CD8-positive, alpha-beta memory T cell (primary cell): ENCODE results near the gene HPN. TPM values are rescaled to one million over a fixed set of nuclear protein-coding genes. Genes with fewer than 3 reads are reported as not detected.
A peak's percentile ranks its signal among the peaks of the same experiment; 100 is the strongest.

Experiments
- CTCF ChIA-PET: fragments of 350-600 bp; sonication (Branson Sonifier 250); formaldehyde crosslinking; loops from one replicate; lab custom pipeline; 2021; ENCODE audit warnings: antibody characterized with exemption; lab: Charles Lee
- POLR2A ChIA-PET: fragments of 350-600 bp; sonication (Branson Sonifier 250); formaldehyde crosslinking; loops from one replicate; lab custom pipeline; 2021; ENCODE audit warnings: antibody characterized with exemption; lab: Charles Lee
- DNase-seq, 5 donors: peaks; one replicate each; pipeline versions ENCODE4 v3.0.0 to v3.0.0-alpha.2; 2020 to 2022; ENCODE audit warnings: mixed read lengths in 1 of 5
- H3K27ac ChIP-seq: one replicate; pipeline ENCODE4 v1.7.0; 2013; ENCODE audit warnings: low read depth, mild to moderate bottlenecking, low read length, moderate library complexity
- H3K27me3 ChIP-seq: 2 replicates; pipeline ENCODE4 v1.7.0; 2013; ENCODE audit warnings: low read length, mild to moderate bottlenecking; ENCODE audit not compliant: insufficient read depth, poor library complexity, severe bottlenecking
- H3K36me3 ChIP-seq: 2 replicates; pipeline ENCODE4 v1.7.0; 2013; ENCODE audit warnings: mild to moderate bottlenecking, low read length, moderate library complexity; ENCODE audit not compliant: insufficient read depth
- H3K4me1 ChIP-seq: 2 replicates; pipeline ENCODE4 v1.7.0; 2013; ENCODE audit warnings: mild to moderate bottlenecking, low read length, moderate library complexity; ENCODE audit not compliant: insufficient read depth
- H3K4me3 ChIP-seq: 2 replicates; pipeline ENCODE4 v1.7.0; 2013; ENCODE audit warnings: mild to moderate bottlenecking, low read length
- H3K9me3 ChIP-seq: 2 replicates; pipeline ENCODE4 v1.7.0; 2013; ENCODE audit warnings: mild to moderate bottlenecking, low read length
- H3K27ac Mint-ChIP-seq, 8 donors: one replicate each; pipeline ENCODE4 v1.8.0; 2020 to 2021; ENCODE audit warnings: mixed read lengths in 8 of 8, mild to moderate bottlenecking in 6 of 8, inconsistent platforms in 3 of 8, moderate library complexity in 3 of 8
- H3K27me3 Mint-ChIP-seq, 2 donors: one replicate each; pipeline ENCODE4 v1.8.0; 2020 to 2021; ENCODE audit warnings: mixed read lengths in 2 of 2, mild to moderate bottlenecking in 1 of 2, moderate library complexity in 1 of 2
- H3K36me3 Mint-ChIP-seq, 3 donors: one replicate each; pipeline ENCODE4 v1.8.0; 2020 to 2021; ENCODE audit warnings: mixed read lengths in 3 of 3, inconsistent platforms in 1 of 3, mild to moderate bottlenecking in 1 of 3
- H3K4me1 Mint-ChIP-seq, 3 donors: one replicate each; pipeline ENCODE4 v1.8.0; 2020 to 2021; ENCODE audit warnings: mixed read lengths in 3 of 3, inconsistent platforms in 1 of 3, mild to moderate bottlenecking in 1 of 3
- H3K4me3 Mint-ChIP-seq, 7 donors: one replicate each; pipeline ENCODE4 v1.8.0; 2020 to 2021; ENCODE audit warnings: mixed read lengths in 7 of 7, mild to moderate bottlenecking in 6 of 7, moderate library complexity in 4 of 7, inconsistent platforms in 2 of 7
- H3K9me3 Mint-ChIP-seq, 5 donors: one replicate each; pipeline ENCODE4 v1.8.0; 2020 to 2022; ENCODE audit warnings: mixed read lengths in 5 of 5, mild to moderate bottlenecking in 3 of 5, moderate library complexity in 2 of 5, inconsistent platforms in 1 of 5
- polyA plus RNA-seq: library from polyadenylated mRNA; unstranded; fragments of 300-500 nt; fragmentation: Illumina TruSeq; gene quantifications from one replicate; pipeline ENCODE4 v1.2.3, GENCODE V29; 2021
- total RNA-seq, 2 experiments: library from RNA; stranded (reverse); gene quantifications; one replicate each; pipeline ENCODE4 v1.2.3, GENCODE V29; 2021

The HPN gene
- total and polyA plus RNA-seq, 3 experiments from 2014 or later, result 0.53 TPM; not detected in 2

DNA sequence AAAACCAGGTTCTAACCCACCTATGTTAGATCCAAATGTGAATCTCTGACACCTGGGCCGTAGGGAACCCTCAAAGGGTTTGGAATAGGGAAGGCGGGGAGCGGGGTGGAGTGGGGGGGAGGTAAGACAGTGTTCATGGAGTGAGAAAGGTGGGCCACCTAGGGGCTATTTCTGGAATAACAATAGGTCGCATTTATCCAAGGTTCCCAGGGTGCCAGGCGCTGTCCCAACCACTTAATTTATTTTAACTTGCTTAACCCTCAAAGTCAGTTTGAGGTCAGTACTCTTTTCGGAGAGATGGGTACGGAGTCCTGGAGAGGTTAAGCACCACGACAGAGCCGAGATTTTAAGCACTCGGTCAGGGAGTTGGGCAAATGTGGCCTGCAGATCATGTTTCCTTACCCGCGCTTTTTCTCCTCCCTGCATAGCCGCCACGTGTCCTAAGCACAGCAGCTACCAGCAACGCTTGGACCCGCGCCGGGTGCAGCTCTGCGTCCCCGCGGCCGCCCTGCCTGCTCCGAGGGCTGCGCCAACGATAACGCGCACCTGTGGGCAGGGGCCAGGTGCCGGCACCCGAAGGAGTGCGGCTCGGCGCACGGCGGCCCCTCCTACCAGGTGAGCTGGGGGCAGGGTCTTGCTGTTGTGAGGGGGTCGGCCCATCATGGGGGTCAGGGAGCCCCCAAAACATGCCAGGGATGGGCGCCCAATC, 49.1 kb downstream of the HPN start:
- H3K4me1 Mint-ChIP-seq, result peaks cover 14 to 19% (median 18%) of the 10 kb centered on the region in 3 donors
- CTCF ChIA-PET, result interaction anchor here (1.1 to 2.3 kb wide), 3 partner anchors 10 to 48 kb away, joined by 4 to 10 read pairs (median 5); no protein-coding TSS in a partner anchor
- Histone ChIP-seq H3K36me3 (no peaks in the 10 kb centered on the region), H3K9me3 (no peaks in the 10 kb centered on the region), H3K27ac (no peak overlapping the region), H3K27me3 (no peaks in the 10 kb centered on the region), H3K4me3 (no peak overlapping the region), H3K4me1 (peaks cover 18% of the 10 kb centered on the region)
- no peaks in the 10 kb centered on the region for H3K9me3 Mint-ChIP-seq
- no peaks in the 10 kb centered on the region for H3K36me3 Mint-ChIP-seq
- H3K27me3 Mint-ChIP-seq, result peaks cover 7 to 12% of the 10 kb centered on the region in 2 donors
- no peak overlapping the region for H3K4me3 Mint-ChIP-seq
- POLR2A ChIA-PET, result no interaction called here
- H3K27ac Mint-ChIP-seq, result peak overlapping the region in 2 of 8 donors; percentile 27 to 45
- peak in 3 of 5 donors; percentile 19 to 40 (median 26) for DNase-seq

DNA sequence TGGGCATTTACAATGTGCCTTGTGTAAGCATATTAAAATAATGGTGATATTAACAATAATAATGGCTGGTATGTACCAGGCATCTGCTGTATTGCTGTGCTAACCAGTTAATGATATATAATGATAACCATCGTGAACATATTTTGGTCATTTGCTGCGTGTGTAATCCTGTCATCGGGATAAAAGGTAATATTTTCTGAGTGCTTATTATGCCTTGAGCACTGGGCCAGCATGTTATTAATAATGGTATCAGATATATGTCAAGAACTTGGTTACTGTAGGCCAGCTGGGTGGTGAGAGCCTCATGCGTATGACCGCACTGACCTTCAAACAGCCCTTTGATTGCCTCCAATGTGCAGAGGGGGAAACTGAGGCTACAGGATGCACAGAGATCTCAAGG, 51.9 kb downstream of the HPN start:
- Histone ChIP-seq H3K4me1 (peaks cover 7% of the 10 kb centered on the region), H3K4me3 (no peak overlapping the region), H3K9me3 (no peaks in the 10 kb centered on the region), H3K36me3 (no peaks in the 10 kb centered on the region), H3K27me3 (no peaks in the 10 kb centered on the region), H3K27ac (no peak overlapping the region)
- Mint-ChIP-seq H3K4me1 (peaks cover 4 to 6% (median 6%) of the 10 kb centered on the region in 3 donors), H3K27ac (no peak overlapping the region), H3K36me3 (no peaks in the 10 kb centered on the region), H3K9me3 (no peaks in the 10 kb centered on the region), H3K27me3 (peaks cover 7 to 12% of the 10 kb centered on the region in 2 donors), H3K4me3 (no peak overlapping the region)
- ChIA-PET CTCF (no interaction called here), POLR2A (no interaction called here)
- DNase-seq, result no peak

DNA sequence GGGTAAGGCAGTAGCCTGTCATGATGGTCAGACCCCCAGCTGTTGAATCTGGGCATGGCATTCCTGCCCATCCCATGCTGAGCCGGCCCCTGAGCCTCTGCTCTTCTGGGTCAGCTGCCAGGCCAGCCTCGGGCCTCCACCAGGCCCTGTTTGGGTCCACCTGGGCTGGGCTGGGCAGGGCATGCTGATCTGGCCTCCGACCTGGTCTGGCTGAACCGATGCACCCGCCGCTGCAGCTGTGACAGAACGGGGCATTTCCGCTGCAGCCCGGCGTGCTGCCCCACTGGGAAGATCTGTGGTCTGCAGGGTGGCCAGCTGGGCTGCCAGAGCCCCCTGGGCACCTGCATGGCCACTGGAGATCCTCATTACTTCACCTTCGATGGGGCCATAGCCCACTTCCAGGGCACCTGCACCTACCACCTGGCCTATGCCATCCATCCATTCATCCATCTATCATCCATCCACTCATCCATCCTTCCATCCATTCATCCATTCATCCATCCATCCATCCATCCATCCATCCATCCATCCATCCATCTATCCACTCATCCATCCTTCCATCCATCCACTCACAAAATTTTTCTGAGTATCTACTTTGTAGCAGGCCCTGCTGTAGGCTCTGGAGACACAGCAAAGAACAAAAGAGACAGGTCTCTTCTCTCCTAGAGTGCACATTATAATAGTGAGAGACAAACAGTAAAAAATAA, 52.6 kb downstream of the HPN start:
- Histone ChIP-seq H3K4me1 (peaks cover 7% of the 10 kb centered on the region), H3K36me3 (no peaks in the 10 kb centered on the region), H3K4me3 (no peak overlapping the region), H3K27me3 (no peaks in the 10 kb centered on the region), H3K27ac (no peak overlapping the region), H3K9me3 (no peaks in the 10 kb centered on the region)
- Mint-ChIP-seq H3K9me3 (no peaks in the 10 kb centered on the region), H3K27me3 (peaks cover 7 to 12% of the 10 kb centered on the region in 2 donors), H3K4me1 (peaks cover 4 to 6% (median 6%) of the 10 kb centered on the region in 3 donors), H3K4me3 (no peak overlapping the region), H3K27ac (peak overlapping the region in 3 of 8 donors; percentile 10 to 66 (median 27)), H3K36me3 (no peaks in the 10 kb centered on the region)
- POLR2A ChIA-PET, result no interaction called here
- DNase-seq, result no peak
- CTCF ChIA-PET, result no interaction called here

DNA sequence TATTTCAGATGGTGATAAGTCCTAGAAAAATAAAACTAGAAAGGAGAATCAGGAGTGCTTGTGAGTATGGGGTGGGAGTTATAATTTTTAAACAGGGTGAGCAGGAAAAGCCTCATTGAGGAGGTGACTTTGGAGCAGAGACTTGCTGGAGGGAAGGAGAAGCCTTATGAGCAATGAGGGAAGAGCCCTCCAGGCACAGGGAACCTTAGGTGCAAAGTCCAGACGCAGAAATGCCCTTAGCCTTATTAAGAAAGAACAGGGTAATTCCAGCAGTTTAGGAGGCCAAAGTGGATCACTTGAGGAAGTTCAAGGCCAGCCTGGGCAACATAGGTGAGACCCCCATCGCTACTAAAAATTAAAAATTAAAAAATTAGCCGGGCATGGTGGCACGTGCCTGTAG, 53.1 kb downstream of the HPN start:
- Mint-ChIP-seq H3K36me3 (no peaks in the 10 kb centered on the region), H3K27ac (peak overlapping the region in 1 of 8 donors; percentile 66), H3K4me3 (no peak overlapping the region), H3K27me3 (peaks cover 2 to 9% of the 10 kb centered on the region in 2 donors), H3K9me3 (no peaks in the 10 kb centered on the region), H3K4me1 (peaks cover 4 to 6% (median 6%) of the 10 kb centered on the region in 3 donors)
- Histone ChIP-seq H3K4me3 (no peak overlapping the region), H3K27ac (no peak overlapping the region), H3K9me3 (no peaks in the 10 kb centered on the region), H3K4me1 (peaks cover 7% of the 10 kb centered on the region), H3K27me3 (no peaks in the 10 kb centered on the region), H3K36me3 (no peaks in the 10 kb centered on the region)
- ChIA-PET POLR2A (no interaction called here), CTCF (no interaction called here)
- no peak for DNase-seq

DNA sequence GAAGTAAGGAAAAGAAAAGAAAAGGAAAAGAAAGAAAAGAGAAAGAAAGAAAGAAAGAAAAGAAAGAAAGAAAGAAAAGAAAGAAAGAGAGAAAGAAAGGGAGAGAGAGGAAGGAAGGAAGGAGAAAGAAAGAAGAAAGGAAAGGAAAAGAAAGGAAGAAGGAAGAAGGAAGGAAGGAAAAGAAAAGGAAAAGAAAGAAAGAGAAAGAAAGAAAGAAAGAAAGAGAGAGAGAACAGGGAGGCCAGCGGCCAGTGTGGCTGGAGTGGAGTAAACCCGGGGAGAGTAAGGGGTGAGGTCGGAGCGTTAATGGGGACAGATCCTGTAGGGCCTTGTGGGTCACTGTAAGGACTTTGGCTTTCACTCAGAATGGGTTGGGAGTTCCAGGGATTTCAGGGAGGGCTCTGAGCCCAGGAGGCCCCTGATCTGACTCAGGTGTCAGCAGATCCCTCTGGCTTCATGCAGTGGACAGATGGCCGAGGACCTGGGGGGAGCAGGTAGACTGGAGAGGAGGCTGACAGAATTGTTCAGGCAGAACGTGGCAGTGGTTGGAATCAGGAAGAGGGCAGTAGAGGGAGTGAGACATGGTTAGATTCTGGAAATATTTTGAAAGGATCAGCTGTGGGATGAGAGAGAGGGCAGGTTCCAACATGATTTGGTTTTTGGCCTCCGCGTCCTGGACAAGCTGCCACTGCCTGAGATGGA, 54.3 kb downstream of the HPN start:
- peak overlapping the region in 2 of 8 donors; percentile 40 to 95 for H3K27ac Mint-ChIP-seq
- CTCF ChIA-PET, result no interaction called here
- no peak overlapping the region for H3K4me3 Mint-ChIP-seq
- H3K9me3 Mint-ChIP-seq, result no peaks in the 10 kb centered on the region
- Histone ChIP-seq H3K36me3 (no peaks in the 10 kb centered on the region), H3K27me3 (no peaks in the 10 kb centered on the region), H3K27ac (no peak overlapping the region), H3K4me1 (peaks cover under 1% of the 10 kb centered on the region), H3K9me3 (no peaks in the 10 kb centered on the region), H3K4me3 (no peak overlapping the region)
- POLR2A ChIA-PET, result no interaction called here
- no peaks in the 10 kb centered on the region for H3K4me1 Mint-ChIP-seq
- no peak for DNase-seq
- peaks cover 0 to 4% of the 10 kb centered on the region in 2 donors for H3K27me3 Mint-ChIP-seq
- no peaks in the 10 kb centered on the region for H3K36me3 Mint-ChIP-seq

- ChIA-PET CTCF (no interaction called here), POLR2A (interaction anchor here (0.5 kb wide), 1 partner anchor 1929 kb away, joined by 11 read pairs; no protein-coding TSS in a partner anchor)
- H3K27me3 Mint-ChIP-seq, result no peaks in the 10 kb centered on the region
- H3K27ac Mint-ChIP-seq, result no peak overlapping the region
- no peaks in the 10 kb centered on the region for H3K27me3 ChIP-seq
- H3K9me3 Mint-ChIP-seq, result no peaks in the 10 kb centered on the region
- H3K4me1 ChIP-seq, result no peaks in the 10 kb centered on the region
- DNase-seq, result no peak
- H3K36me3 ChIP-seq, result no peaks in the 10 kb centered on the region
- no peaks in the 10 kb centered on the region for H3K36me3 Mint-ChIP-seq
- H3K4me1 Mint-ChIP-seq, result no peaks in the 10 kb centered on the region
- no peak overlapping the region for H3K4me3 ChIP-seq
- no peaks in the 10 kb centered on the region for H3K9me3 ChIP-seq
- H3K27ac ChIP-seq, result no peak overlapping the region
- no peak overlapping the region for H3K4me3 Mint-ChIP-seq
Measured at GRCh38 chr19:35098413-35099049, 57.0 kb downstream of the HPN start.

- ChIA-PET CTCF (interaction anchor here (1.9 kb wide), 1 partner anchor 9 kb away, joined by 5 read pairs; no protein-coding TSS in a partner anchor), POLR2A (no interaction called here)
- Mint-ChIP-seq H3K4me1 (no peaks in the 10 kb centered on the region), H3K36me3 (no peaks in the 10 kb centered on the region), H3K27me3 (no peaks in the 10 kb centered on the region), H3K27ac (no peak overlapping the region), H3K4me3 (no peak overlapping the region), H3K9me3 (no peaks in the 10 kb centered on the region)
- H3K36me3 ChIP-seq, result no peaks in the 10 kb centered on the region
- H3K27me3 ChIP-seq, result no peaks in the 10 kb centered on the region
- DNase-seq, result no peak
- no peaks in the 10 kb centered on the region for H3K9me3 ChIP-seq
- H3K4me1 ChIP-seq, result no peaks in the 10 kb centered on the region
- no peak overlapping the region for H3K4me3 ChIP-seq
- H3K27ac ChIP-seq, result no peak overlapping the region
Measured at GRCh38 chr19:35099155-35099896, 57.8 kb downstream of the HPN start.
